ENCODE results near the gene NXPH1.

Gene NXPH1

GRCh38 chr7:8739837-8740236 is 306.4 kb downstream of the NXPH1 start:
- no peak for DNase-seq

DNA sequence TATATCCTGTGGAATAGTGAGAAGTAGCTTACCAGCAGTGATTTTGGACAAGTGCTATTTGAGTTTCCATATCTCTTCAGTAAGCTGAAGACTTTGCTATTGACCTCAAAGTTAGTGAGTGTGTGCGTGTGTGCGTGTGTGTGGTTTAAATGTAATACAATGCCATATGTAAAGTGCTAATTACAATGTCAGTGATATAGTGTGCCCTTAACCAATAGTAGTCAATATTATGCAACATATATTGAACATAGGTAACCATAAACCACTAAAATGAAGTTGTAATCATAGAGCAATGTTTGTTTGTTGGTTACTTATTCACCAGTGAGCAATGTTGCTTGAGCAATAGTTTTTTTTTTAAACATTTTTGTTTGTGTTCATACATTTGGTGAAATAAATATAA is 309.4 kb downstream of the NXPH1 start:
- DNase-seq, result no peak

- no peak for DNase-seq
Measured at GRCh38 chr7:8747338-8747737, 313.9 kb downstream of the NXPH1 start.

GRCh38 chr7:8751557-8752231 is 318.3 kb downstream of the NXPH1 start:
- no peak for DNase-seq

DNA sequence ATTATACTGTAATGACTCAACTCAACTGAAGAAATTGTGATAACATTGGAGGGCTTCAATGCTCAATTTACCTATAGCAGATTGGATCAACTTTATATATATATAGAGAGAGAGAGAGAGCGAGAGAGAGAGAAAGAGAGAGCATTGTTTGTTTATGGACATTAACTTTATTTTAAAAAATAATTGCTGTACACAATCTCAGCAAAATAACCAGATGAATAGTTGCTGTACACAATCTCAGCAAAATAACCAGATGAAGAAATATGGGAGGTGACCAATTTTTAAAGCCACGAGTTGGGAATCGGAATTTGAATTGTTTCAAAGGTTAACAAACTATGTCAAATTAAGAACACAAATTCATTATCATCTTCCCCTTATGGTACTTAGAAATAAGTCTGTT is 319.9 kb downstream of the NXPH1 start:
- no peak for DNase-seq

- no peak for DNase-seq
Measured at GRCh38 chr7:8761731-8762130, 328.3 kb downstream of the NXPH1 start.

GRCh38 chr7:8762803-8763202 is 329.4 kb downstream of the NXPH1 start:
- no peak for DNase-seq

DNA sequence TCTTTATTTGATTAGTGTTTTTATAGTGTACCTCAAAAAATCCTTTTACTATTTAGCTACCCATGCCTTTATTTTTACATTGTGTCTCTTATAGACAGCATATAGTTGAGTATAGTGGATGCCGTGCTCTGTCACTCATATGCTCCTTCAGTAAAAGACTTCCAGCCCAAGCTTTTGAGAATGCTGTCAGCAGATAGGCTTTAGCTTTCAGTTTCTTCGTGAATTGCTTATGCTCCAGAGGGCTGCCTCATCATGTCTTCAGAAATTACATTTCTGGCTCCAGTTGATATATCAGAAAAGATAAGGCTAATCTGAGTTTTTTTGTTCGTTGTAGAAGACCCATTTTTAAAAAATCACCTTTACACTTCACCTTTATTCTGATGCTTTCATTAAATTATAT is 332.0 kb downstream of the NXPH1 start:
- DNase-seq, result no peak

GRCh38 chr7:8773518-8773917 is 340.1 kb downstream of the NXPH1 start:
- no peak for DNase-seq

- no peak for DNase-seq
Measured at GRCh38 chr7:8778459-8778858, 345.1 kb downstream of the NXPH1 start.

- DNase-seq, result no peak
Measured at GRCh38 chr7:8781166-8781565, 347.8 kb downstream of the NXPH1 start.

GRCh38 chr7:8783229-8783628 is 349.8 kb downstream of the NXPH1 start:
- no peak for DNase-seq

GRCh38 chr7:8785081-8785480 is 351.7 kb downstream of the NXPH1 start:
- DNase-seq, result no peak

DNA sequence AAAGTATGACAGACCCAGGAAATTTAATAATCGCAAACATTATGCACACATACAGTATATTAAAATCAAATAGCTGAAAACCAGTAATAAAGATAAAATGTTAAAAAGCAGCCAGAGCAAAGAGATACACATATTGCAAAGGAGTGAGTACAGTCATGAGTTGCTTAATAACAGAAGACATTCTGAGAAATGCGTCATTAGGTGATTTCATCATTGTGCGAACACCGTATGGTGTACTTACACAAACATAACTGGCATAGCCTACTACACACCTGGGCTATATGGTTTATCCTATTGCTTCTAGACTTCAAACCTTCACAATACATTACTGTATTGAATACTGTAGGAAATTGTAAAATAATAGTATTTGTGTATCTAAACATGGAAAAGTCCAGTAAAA is 367.6 kb downstream of the NXPH1 start:
- no peak for DNase-seq

Measured in left hindlimb (tissue), 1 donor.